Mesenteric fat pad (tissue), 1 donor: ENCODE data around the gene ACP1. TPM values are rescaled to one million over a fixed set of nuclear protein-coding genes. Genes with fewer than 3 reads are reported as not detected.

Experiments used
- DNase-seq: peaks from one replicate; pipeline ENCODE4 v3.0.0-alpha.2; 2020; ENCODE audit warnings: low spot score
- total RNA-seq: library from RNA; stranded (reverse); fragmentation: NEBNext Ultra II Directional; extraction: Animal tissue kit (Norgen Biotek cat#: 25700); gene quantifications from one replicate; pipeline ENCODE4 v1.2.1, GENCODE V29; 2021
- donor health status: DM: yes; HTN: yes; CAD: no.

The ACP1 gene
- total RNA-seq, 1 donor from 2014 or later: 51.3 TPM

GRCh38 chr2:254241-254640, 10.5 kb upstream of the ACP1 start:
- DNase-seq: no peak

GRCh38 chr2:255195-255594, 9.6 kb upstream of the ACP1 start:
- DNase-seq: no peak

DNA sequence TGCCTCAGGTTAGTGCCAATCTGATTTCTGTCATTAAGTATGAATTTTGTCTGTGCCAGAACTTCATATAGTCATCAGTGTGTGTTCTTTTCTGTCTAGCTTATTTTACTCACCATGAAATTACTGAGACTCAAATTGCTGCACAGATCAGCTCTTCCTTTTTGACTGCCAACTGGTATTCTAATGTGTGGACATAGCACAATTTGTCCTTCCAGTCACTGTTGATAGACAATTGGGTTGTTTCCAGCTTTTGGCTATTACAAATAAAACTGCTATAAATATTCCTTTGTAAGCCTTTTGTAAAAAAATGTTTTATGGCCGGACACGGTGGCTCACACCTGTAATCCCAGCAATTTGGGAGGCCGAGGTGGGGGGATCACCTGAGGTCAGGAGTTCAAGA, 8.7 kb upstream of the ACP1 start:
- no peak for DNase-seq

- DNase-seq: no peak
Observed at GRCh38 chr2:257429-257828, 7.3 kb upstream of the ACP1 start.

DNA sequence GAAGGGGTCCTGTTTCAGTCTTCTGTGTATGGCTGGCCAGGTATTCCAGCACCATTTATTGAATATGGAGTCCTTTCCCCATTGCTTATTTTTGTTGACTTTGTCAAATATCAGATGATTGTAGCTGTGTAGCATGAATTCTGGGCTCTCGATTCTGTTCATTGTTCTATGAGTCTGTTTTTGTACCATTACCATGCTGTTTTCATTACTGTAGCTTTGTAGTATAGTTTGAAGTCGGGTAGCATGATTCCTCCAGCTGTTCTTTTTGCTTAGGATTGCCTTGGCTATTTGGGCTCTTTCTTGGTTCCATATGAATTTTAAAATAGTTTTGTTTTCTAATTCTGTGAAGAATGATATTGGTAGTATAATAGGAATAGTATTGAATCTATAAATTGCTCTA, 6.9 kb upstream of the ACP1 start:
- no peak for DNase-seq

DNA sequence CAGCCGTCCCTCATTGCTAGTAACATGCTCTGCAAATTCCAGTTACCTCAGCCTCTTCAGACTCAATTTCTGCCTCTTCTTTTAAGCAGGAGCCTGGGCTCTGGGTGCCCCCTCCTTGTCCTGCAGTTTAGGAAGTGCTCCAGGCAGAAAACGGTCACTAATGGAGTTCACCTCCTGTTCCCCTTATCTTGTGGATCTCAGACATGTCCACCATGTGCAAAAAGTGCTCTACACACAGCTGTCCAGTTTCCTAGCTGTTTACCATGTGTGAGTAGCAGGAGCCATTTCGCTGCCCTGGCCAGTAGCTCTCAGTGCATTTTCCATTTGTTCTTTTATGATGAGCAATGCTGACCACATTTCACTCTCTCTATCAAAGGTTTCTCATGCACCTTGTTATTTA, 5.8 kb upstream of the ACP1 start:
- DNase-seq: no peak

GRCh38 chr2:259789-260331, 4.9 kb upstream of the ACP1 start:
- no peak for DNase-seq

DNA sequence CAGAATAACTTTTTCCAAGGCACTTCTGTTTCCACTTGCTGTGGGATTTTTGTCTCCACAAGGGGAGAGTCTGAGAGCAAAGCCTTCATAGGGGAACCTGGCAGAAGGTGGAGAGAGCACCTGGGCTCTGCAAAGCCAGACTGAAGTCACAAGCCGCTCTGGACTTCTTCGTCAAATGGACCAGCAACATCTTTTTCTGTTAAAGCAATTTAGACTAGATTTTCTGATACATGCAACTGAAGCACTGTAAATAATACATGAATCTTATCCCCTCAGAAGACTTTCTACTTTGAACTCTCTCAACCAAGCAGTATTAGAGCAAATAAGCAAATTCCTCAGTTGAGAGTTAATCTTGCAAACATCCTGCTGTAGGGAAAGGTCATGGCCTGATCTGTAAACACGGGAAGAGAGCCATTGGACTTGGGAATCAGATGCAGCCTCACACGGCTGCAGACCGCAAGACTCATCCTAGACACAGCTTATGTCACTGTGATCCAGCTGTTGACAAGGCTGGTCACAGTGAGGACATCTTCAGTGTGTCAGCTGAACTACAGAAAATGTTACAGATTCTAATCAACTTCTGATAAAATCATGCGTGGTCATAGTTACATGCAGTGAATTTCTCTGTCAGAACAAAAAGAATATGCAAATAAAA, 4.1 kb upstream of the ACP1 start:
- DNase-seq: no peak

DNA sequence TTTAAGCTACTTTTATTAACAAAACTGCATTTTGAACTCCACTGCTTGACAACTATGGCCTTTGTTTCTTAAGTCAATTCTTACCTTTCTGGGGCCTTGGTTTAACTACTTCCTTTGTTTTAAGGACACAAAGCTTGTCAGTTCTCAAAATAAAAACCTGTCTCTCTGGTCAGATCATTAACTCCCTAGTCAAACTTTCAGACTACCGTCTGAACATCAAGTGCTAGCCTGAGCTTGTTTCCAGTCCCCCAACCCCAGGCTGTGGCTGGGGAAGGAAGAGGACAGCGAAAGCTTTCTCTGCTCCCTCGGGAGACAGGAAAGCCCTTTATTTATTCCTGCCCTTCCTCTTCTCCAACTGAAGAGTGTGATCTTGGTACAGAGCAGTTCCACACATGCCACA, 2.6 kb upstream of the ACP1 start:
- no peak for DNase-seq

DNA sequence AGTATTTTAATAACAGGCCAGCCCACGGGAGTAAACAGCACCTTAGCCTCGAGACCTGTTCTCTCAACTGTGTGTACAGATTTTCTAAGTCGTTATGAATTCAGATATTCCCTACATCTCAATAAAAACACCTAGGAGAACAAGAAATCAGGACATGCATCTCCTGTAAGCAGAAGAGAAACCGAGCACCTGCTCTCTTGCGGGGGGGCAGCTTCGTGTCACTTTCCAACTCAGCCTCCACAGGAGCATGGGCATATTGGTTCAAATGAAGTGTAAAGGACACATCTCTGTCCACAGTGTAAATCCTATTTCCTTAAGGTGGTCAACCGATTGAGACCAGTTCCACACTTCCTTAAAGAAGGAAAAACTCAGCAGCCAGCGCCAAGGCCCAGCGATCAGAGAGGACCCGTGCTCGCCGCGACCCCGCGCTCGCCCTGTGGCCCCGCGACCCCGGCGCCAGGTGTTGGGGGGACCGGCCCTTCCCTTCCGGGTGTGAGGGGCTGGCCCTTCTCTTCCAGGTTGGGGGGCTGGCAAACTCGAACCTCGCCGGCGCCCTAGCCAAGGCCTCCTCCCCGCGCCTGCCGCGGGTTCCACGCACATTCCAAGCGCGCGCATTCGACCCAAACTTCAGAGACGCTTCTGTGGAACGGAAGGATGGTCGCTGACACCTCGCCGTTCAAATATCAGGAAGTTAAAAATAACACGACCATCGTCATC, 1.6 kb upstream of the ACP1 start:
- DNase-seq: no peak

GRCh38 chr2:263774-264492, 814 bp upstream of the ACP1 start, which contains the start of gene SH3YL1:
SH3YL1 (minus strand) TSS chr2:264032; CDS start chr2:263984, 48 bp downstream.
- no peak for DNase-seq

DNA sequence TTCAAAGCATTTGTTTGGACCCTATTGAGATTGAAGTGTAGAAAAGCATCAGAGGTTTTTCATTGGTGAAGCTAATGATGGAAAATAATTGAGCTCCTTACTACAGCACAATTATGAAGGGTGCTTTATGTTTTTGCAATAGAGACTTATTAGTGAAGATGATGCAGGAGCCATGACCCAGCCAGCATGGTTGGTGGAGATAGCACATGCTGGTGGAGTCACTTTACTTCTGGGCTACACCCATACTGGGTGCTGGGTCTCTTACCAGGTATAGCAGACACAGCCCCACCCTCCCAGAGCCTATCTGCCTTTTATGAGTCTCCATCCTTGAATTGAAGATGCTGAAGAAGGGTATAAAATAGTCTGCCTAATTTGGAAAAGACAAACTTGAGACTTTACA, 3.6 kb downstream of the ACP1 start:
- no peak for DNase-seq

DNA sequence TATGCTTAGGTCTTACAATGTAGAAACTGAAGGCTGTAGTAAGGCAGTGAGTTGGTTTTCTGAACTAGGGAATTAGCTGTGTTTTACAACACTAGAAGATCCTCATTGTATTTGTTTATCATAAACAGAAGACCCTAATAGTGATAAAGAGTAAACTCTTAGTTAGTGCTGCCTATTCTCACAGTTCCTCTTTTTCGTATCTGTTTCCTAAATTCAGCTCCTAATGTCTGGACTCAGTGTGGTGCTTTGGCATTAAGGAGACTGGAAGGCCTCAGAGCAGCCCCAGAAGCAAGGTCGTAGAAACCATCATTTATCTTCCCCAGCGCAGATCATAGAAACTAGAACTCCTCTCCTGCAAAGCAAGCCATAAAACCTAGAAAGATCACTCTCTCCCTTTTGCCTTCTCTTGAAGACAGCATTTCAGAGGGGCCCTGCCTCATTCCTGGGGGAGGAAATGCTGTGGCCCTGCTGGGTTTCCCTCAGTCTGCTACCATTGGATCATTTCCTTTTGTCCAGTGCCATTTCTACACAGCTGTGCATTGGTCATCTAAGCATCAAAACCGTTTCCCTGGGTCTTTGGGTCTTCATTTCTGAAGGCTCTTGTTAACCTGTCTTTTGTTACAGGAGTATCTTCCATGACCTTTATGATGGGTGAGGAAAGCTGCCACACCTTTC, 4.7 kb downstream of the ACP1 start:
- DNase-seq: no peak

GRCh38 chr2:270861-271260, 6.1 kb downstream of the ACP1 start:
- no peak for DNase-seq

DNA sequence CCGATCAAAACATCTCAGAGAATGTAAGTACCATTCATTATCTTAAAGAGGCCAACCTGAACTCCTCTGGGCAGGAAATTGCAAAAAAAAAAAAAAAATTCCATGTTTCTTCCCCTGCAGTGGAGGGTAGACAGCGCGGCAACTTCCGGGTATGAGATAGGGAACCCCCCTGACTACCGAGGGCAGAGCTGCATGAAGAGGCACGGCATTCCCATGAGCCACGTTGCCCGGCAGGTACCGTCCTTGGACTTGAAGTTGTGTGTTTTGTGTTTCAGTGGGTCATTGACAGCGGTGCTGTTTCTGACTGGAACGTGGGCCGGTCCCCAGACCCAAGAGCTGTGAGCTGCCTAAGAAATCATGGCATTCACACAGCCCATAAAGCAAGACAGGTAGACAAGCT, 7.2 kb downstream of the ACP1 start:
- no peak for DNase-seq

DNA sequence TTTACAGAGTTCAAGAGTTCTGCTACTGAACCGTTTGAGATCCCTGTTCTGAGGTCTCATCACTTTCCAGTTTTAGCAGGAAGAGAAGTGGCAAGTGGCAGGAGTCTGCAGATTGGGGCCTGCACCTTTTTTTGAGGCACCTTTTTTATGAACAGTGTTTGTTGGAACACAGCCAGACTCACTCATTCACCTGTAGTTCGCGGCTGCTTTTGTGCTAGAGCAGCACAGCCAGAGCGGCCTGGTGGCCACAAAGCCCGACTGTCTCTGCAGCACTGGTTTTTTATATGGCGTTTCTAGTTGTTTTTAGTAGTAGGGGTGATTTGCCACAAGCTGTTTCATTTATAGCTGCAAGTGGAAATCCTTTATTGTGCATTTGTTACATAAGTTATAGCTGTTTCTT, 8.6 kb downstream of the ACP1 start:
- no peak for DNase-seq

DNA sequence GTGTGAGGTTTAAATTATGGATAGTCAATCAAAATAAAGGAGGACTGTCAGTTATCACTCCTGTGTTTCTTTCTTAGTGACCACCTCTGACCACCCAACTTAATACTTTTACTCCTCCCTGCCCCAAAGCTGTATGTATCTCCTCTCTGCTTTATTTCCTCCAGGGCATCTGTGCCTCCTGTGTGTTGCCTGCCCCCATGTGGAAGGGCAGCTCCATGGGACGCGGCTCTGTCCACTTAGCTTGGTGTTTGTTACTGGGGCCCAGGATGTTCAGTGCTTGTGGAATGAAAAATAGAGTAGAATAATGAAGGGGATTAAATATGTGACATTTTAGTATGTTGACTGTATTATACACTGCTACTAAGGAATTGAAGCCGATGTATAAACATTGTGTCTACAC, 9.8 kb downstream of the ACP1 start:
- DNase-seq: no peak

DNA sequence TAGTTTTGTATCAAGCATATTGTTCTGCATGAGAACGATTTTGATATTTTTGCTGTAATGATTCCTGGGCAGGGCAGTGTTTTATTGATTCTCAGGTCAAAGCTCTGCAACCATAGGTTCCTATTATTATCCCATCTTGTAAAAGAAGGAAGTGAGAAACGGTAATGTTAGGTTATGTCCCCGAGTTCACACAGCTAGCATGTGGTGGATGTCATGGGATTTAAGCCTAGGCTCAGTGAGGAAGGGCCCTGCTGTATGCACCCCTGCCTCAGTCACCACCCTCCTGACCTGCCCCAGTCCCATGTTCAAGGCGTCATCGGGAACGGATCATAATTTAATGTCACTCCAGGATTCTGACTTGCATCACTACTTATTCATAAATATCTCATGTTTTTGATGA, 10.7 kb downstream of the ACP1 start:
- DNase-seq: no peak

DNA sequence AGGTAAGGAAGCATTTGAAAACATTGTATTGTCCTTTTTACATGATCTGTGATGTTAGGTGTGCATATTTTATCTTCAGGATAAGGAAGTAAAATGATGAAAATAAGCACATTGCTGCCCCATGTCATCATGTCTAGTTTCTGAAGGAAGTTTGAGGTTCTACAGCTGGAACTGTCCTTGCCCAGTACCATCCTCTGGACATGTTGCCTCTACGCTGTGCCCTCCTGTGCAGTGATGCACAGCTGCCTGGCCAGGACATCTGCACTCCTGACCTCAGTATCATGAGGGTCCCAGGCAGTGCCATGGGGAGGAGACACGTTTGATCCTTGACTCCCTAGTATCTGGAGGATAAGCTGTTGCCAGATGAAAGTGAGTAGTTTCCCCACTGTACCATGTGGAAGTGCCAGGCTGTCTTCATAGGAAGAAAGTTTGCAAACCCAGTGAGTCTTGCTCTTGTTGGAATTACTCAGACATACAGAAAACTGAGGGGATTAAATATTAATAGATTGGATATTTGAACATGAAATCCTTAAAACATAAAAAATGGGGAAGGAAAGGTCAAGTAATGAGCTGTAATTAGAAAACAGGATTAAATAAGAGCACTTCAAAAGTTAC, 13.7 kb downstream of the ACP1 start:
- no peak for DNase-seq

- no peak for DNase-seq
Observed at GRCh38 chr2:278927-279320, 14.2 kb downstream of the ACP1 start.

- DNase-seq: no peak
Observed at GRCh38 chr2:279366-279765, 14.6 kb downstream of the ACP1 start.
